Islet precursor cell (in vitro differentiated cells): ENCODE results near the gene KRT75.
A peak's percentile ranks its signal among the peaks of the same experiment; 100 is the strongest.

Experiments used
- DNase-seq: peaks from one replicate; pipeline ENCODE4 v3.0.0-alpha.2; 2018

The KRT75 gene

GRCh38 chr12:52434081-52434733 lies at the start of gene KRT75:
Gene KRT75 (minus strand): TSS chr12:52434371. CDS start chr12:52434304, 67 bp downstream.
- DNase-seq, result peak; percentile 51

DNA sequence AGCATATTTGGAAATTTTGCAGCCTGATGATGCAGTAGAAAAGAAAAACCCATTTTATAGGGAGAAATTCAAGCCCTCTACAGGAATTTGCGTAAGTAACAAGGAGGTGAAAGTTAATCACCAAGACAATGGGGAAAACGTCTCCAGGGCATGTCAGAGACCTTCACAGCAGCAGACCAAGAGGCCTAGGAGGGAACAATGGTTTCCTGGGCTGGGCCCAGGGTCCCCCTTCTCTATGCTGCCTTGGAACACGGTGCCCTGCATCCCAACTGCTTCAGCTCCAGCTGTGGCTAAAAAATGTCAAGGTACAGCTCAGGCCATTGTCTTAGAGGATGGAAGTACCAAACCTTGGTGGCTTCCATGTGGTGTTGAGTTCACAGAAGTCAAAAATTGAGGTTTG lies 45.9 kb upstream of the KRT75 start:
- no peak for DNase-seq

- no peak for DNase-seq
Observed at GRCh38 chr12:52477651-52478050, 43.5 kb upstream of the KRT75 start.

DNA sequence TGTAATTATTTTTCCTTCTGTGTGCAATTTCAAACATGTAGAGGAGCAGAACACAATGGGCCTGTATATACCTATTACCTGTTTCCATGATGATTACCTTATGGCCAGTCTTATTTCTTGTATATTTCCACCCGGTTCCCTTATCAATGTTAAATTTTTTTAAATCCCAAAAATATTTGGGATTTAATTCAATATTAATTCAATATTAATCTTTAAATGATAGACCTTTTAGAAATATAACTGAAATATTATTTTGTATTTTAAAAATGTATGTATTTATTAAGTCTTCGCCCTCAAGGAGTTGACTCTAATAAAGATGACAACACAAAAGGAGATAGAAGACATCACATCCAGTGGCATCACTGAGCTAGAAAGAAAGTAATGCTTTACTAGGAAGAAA lies 40.0 kb upstream of the KRT75 start:
- no peak for DNase-seq

- DNase-seq, result no peak
Observed at GRCh38 chr12:52473768-52474167, 39.6 kb upstream of the KRT75 start, which contains the start of gene KRT6C. Gene KRT6C (minus strand): TSS chr12:52473805. CDS start chr12:52473737, 68 bp downstream.

DNA sequence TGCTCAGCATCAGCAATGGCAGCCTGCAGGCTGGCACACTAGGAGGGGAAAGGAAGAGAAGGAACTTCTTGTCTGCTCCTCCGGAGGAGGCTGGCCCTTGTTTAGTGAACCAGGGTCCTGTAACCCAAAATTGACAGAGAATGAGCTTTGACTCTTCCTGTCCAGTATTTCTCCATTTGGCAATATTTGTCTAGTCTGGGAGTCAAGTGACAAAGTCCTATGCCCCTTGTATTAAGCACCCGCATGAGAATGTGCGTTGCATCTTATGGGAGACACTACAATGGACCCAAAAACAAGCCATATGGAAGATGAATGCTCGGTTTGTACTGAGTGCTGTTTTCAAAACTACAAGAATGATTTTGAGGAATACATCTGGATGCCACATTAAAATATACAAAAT lies 35.7 kb upstream of the KRT75 start:
- DNase-seq, result no peak

DNA sequence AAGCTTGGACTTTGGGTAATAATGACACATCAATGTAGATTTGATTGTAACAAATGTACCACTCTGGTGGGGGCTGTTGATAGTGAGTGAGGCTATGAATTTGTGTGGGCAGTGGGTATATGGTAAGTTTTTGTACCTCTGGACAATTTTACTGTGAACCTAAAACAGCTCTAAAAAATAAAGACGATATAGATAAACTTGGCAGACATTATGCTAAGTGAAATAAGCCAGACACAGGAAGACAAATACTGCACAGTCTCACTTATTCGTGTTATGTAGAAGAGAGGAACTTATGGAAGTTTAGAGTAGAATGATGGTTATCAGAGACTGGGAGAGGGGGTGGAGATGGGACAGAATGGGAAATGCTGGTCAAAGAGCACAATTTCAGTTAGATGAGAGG lies 30.7 kb upstream of the KRT75 start:
- DNase-seq, result no peak

- DNase-seq, result no peak
Observed at GRCh38 chr12:52461693-52462092, 27.5 kb upstream of the KRT75 start.

DNA sequence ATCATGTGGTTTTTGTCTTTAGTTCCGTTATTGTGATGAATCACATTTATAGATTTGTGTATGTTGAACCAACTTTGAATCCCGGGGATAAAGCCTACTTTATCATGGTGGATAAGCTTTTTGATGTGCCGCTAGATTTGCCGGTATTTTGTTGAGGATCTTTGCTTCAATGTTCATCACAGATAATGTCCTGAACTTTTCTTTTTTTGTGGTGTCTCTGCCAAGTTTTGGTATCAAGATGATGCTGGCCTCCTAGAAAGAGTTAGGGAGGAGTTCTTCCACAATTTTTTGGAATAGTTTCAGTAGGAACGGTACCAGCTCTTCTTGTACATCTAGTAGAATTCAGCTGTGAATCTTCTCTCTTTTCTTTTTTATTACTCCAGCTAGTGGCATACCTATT lies 24.7 kb upstream of the KRT75 start:
- no peak for DNase-seq

DNA sequence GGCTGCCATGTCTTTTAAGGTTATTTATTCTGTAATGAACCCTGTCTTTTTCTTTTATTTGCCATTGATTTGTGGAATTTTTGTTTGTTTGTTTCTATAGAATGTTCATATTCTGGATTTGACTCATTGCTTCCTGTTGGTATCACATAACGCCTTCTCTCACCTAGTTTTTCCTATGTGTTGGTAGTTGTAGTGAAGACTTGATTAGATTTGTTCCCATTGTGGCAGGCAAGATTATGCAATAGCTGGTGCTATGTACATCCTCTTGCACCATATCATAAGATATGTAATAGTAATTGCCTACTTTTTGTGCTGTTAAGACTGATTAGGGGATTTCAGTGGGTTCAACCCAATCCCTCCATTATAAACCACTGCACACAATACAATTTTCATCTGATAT lies 21.6 kb upstream of the KRT75 start:
- no peak for DNase-seq

GRCh38 chr12:52454411-52455201 lies 20.4 kb upstream of the KRT75 start:
- no peak for DNase-seq

DNA sequence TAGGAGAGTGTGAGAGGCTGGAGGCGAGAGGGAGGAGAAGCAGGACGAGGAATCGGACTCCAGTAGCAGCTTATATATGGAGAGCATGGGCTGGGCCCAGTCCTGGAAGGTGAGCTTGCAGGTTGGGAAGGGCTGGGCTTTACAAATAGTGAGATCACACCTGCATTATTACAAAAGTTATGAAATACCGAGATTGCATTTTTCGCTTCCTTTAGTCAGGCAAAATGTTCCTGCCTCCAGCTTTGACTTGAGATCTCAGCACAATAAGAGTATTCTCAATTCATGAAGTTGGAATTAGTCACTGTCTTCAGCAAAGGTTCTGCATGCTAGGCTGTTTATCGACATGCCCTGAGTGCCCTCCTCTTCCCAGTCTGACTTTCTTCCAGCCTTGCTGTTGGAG lies 17.9 kb upstream of the KRT75 start, which contains the start of gene KRT6B:
KRT6B (minus strand) TSS at position 46 of the 400 bp plus-strand sequence. CDS start 68 bp downstream, outside the sequence.
- DNase-seq, result no peak

- no peak for DNase-seq
Observed at GRCh38 chr12:52448228-52448627, 14.1 kb upstream of the KRT75 start.

DNA sequence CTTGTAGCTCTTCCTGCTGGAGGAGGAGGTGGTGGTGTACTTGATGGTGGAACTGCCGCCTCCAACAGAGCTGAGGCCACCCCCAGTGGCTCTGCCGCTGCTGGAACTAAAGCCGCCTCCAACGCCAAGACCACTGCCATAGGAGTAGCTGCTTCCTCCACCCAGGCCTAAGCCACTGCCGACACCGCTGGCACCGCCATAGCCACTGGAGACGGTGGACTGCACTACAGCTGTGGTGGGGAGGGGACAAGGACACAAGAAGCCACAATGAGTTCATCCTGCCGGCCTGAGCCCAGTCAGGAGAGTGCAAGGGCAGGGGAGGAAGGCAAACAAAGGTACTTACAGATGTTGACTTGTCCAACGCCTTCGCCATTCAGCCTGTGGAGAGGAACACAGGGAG lies 13.0 kb upstream of the KRT75 start:
- peak; percentile 49 for DNase-seq

- DNase-seq, result no peak
Observed at GRCh38 chr12:52446367-52447045, 12.3 kb upstream of the KRT75 start.

DNA sequence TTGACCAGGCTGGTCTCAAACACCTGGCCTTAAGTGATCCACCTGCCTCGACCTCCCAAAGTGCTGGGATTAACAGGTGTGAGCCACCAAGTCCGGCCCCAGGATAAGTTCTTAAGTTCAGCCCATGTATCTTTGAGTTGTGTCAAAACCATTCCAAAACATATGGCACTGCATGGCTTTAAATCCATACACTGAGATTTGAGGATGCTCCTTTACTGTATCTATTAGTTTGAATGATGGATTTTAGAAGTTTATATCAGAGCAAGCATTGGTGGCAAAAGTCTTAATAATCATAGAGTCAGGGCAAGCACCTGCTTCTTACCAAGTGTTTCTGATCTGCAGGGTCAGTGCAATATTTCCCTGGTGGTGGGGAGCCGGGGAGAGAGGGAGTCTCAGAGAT lies 11.7 kb upstream of the KRT75 start:
- DNase-seq, result no peak

GRCh38 chr12:52444647-52445595 lies 10.8 kb upstream of the KRT75 start:
- DNase-seq, result no peak

DNA sequence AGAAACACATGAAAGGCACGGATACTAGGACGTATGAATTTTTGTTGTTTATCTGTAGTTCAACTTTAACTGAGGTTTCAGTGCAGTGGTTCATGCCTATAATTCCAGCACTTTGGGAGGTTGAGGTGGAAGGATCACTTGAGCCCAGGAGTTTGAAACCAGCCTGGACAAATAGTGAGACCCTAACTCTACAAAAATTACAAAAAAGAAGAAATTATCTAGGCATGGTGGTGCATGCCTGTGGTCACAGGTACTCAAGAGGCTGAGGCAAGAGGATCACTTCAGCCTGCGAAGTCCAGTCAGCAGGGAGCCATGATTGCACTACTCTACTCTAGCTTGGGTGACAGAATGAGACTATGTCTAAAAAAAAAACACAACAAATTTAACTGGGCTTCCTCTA lies 9.8 kb upstream of the KRT75 start:
- DNase-seq, result no peak

GRCh38 chr12:52442600-52443061 lies 8.5 kb upstream of the KRT75 start:
- peak; percentile 97 for DNase-seq

DNA sequence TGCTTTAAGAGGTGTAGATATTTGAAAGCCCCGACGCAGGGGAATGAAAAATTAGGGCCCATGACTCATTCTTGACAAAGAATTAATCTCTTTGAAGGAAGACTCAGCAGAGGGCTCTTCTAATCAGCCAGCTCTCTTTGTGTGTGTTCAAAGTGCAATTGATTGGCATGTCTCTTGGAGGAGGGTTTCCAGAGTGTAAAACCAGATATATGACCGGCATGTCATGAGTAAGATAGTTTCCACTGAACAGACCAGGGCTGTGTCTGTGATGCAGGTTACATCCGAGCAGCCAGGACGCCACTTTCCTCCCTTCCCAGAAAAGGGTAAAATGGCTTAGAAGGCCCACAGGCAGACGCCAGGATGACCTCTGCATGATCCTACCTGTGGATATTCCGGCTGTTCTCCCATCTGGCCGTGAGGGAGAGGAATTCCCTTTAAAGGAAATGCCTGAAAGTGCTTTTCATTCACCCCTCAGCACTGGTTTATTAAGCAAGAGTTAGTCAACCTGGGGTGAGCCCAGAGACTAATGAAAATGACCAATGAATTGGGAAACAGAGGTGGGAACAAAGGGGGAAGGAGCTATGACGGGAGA lies 7.2 kb upstream of the KRT75 start:
- peak; percentile 80 for DNase-seq

DNA sequence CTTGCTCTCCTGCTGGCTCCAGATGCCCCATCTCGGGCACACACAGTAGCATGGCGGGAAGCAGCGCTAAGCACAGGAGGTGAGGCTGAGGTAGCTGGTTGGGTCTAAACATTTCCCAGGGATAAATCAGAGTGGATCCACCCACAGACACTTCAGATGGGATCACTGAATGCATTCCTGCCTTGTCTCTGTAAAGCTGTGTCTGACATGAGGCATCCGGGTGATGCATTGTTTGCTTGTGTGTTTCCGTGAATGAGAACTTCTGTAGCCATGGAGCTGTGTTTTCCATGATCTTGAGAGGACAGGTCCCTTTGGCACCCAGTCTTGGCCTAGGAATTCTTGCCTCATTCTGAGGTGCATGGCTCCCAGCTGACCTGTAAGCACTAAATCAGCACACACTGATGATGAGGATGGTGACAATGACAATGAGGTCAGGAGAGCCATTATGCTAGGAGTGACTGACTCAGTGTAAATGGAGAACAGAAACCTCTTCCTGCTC lies 6.7 kb upstream of the KRT75 start:
- peak; percentile 83 for DNase-seq

DNA sequence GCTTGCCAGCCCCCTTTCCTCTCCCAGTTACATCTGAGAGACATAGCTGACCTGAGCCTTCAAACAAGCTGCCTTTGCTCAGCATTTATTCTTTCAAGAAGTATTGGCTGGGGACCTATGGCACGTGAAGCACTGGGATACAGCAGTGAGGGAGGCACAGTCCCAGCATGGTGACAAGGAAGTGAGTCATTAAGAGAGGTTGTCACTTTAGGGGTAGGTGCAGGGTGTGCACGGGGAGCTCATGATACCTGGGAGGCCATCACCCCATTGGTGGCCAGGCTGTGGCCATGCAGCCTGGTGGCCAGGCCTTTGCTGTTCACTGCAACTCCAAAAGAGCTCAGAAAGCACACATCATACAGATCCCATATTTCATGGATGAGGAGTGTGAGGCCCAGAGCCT lies 5.7 kb upstream of the KRT75 start:
- peak; percentile 38 for DNase-seq
